Activated effector memory CD4-positive, alpha-beta T cell treated with Interleukin-2 at 50 U/mL for 16 hours (primary cell): ENCODE results near the gene FLT3.
A peak's percentile ranks its signal among the peaks of the same experiment; 100 is the strongest.

Experiments
- DNase-seq: peaks from one replicate; pipeline ENCODE4 v3.0.0-alpha.2; 2020

The FLT3 gene

GRCh38 chr13:27956576-27957300, 143.6 kb downstream of the FLT3 start:
- DNase-seq = no peak

DNA sequence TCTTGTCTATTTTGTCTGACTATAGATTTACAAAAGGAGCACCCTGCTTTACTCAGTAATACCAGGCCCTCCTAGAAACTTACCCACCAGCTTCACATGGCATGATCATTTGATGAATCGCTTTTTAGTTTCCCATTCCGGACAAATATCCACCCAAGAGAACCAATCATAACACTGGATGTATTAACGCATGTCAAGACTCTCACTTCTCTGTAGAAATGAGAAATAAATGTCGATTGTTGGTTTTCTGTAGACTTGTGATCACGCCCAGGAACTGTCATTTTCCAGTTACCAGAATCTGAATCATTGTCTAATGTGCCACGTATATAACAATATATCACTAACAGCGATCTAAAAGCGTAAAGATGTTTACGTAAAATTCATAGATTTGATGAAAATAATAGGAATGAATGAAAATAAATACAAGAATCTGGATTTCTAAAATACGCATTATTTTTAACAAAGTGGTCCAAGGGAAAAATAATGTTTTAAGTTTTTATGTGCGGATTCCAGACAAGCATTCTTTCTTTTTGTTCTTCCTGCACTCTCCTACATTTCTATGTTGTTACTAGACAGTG, 145.3 kb downstream of the FLT3 start:
- DNase-seq = no peak

- DNase-seq = no peak
Measured at GRCh38 chr13:27954406-27954851, 145.9 kb downstream of the FLT3 start.

DNA sequence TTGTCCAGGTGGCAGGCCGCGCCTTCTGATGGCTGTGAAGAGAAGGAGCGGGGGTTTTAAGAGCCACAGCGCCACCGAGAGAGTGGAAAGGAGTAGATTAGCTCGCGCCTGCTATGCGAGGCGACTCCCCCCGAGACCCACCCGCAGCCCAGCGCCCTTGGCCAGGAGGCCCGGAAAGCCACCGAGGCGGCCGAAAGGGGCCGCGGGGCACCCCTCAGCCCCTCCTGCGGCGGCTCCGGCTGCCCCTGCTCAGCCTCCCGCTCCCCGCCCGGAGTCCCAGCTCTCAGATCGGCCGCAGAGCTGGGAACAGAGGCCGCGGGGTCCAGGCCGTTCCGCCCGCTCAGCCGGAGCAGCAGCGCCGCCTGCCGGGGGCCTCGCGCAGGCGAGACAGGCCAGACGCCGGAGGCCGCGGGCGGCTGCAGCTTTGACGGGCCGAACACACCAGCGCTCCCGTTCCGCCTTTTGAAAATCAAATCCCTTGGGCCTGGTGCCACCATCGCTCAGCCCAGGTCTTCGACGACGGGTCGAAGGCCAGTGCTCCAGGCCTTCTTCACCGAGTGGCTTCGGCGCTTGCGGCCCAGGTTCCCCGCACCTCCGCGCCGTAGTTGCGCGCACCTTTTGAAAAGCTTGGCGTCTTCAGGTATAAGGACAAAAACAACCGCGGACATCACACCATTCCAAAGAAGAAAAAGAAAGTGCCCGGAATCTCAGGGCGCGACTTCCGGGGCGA, 146.5 kb downstream of the FLT3 start:
- DNase-seq = peak; percentile 23
